GM21381 (cell line): ENCODE data around the gene LFNG.
A peak's percentile ranks its signal among the peaks of the same experiment; 100 is the strongest.

Experiments
- ATAC-seq: cut with Tn5 transposase; IDR thresholded peaks from one replicate; pipeline ENCODE4 v1.9.1; 2021; ENCODE audit warnings: mild to moderate bottlenecking, moderate library complexity; ENCODE audit not compliant: unreplicated experiment

LFNG gene

DNA sequence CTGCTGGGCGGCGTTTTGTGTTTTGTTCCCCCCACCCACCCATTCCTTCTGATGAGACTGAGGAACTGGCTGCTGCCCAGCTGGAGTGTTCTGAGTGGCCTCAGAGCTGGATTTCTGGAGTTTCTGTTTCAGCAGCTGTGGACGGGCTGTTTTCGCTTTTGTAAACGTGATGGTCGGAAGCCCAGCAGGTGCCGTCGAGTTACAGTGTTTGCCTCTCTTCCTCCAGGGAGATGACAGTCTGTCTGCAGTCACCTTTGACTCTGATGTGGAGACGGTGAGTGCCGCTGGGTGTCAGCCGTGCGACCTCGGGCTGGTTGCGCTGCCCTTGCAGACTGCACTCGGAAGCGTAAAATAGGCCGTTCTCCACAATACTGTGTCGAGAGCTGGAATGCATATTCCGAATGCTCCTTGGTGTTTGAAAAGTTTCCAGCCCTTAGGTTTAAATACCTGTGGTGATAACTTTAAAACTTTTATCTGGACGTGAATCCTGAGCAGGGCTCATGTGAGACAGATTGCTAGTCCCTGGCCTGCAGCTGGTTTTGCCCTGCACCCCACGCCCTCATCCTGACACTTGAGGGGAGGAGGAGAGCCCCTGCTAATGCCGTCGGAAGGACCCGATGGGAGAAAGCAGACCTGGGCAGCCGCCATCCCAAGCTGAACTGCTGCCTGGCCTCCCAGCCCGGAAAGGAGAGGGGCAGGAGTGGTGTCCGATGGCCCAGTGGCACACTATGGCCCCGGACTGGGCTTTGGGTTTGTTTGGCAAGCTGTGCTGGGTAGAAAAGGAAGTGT lies 47.5 kb downstream of the LFNG start:
- peak; percentile 84 for ATAC-seq

DNA sequence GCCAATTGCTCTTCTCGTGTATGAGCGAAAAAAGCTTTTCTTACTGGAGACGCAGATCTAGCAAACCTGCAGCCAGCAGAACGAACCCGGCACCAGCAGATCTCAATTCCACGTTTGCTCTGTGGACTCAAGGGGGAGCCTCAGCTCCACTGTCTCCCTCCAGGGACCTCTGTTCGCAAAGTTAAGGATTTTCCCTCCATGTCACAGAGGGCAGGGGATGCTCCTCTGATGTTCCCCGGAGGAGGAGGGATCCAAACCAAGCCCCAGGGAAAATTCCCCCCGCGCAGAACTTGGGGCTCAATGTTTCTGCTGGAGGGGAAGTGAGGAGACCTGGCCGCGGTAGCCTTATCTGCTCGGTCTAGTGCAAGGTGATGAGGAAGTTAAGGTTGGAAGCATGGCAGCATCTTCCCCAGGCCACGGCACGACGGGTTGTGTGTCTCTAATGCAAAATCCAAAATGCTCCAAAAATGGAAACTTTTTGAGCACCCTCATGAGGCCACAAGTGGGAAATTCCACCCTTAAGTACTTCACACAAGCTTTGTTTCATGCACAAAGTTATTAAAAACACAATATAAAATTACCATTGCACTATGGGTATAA lies 48.2 kb downstream of the LFNG start:
- ATAC-seq = no peak

DNA sequence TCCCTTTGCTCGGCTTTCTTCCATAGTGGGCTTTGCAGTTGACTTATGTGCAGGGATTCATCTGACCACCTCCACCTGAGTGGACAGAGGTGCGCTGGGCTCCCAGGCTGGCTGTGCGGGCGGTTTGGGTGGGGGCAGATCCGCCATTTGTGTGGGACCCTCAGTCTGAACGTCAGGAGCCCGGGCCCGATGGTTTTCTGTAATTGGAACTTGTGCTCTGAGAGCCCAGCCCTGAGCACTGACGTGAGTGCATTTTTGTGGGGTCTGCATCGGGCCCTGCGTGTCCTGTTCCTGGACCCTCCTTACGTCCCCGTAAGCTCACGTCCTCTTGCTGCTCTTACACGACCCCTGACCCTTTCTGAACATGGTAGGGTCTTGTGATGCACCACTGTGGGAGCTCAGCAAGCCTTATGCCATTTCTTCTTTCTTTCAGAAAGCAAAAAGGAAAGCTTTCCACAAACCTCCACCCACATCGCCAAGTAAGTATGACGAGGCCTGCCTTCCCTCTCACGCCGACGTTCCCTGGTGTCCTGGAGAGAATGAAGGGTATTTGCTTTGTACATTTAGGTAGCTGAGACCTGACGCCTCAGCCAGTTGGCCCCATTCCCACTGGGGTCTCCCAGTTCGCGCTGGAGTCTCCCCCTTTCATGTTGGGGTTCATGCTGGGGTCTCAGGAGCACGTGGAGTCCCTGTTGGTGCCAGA lies 49.1 kb downstream of the LFNG start:
- no peak for ATAC-seq

DNA sequence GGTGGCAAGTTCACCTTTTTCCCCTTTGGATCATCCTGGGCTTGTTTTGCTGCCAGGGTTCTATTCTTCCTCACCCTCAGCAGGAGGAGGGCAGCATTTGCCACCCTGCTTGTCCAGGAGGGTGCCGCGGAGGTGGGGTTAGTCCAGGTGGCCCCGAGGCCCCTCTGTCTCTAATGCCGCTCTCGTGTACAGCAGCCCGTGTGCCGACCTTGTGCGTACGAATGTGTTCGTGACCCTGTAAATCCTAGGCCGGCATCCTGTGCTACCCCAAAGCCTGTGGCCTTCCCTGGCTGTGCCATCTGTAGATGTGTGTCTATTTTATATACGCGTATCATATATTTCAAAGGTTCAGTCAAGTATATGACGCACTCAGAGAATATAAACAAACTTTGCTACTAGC lies 49.8 kb downstream of the LFNG start:
- no peak for ATAC-seq

DNA sequence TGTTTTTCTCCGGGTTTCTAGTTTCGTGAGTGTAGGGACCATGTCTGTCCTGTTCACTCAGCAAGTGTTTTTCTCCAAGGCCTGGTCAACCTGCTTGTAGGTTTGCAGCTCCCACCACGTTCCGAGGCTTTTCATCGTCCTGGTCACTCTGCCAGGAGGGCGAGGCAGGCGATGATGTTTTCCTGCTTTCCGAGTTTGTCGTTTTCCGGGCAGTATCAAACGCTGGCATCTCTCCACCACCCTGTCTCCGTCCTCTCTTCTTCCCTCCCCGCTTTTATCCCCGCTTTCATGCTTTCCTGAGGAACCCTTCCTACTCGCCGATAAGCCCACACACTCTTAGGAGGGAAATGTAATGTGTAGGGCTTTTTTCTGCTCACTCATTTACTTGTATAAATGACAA lies 50.4 kb downstream of the LFNG start:
- ATAC-seq = no peak

DNA sequence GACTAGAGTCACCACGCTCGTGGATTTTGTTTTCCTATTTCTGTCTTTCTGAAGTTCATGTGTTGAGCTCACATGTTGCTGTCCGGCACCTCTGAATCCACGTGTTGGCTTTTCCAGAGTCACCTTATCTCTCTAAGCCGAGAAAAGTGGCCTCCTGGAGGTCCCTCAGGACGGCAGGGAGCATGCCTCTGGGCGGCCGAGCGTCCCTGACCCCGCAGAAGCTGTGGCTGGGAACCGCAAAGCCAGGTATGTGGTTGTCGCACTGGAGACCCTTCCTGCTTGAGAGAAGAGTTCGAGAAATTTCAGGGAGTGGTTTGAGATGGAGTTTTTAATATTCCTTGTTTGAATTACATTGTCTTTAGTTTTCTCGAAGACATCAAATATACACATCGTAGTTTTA lies 51.8 kb downstream of the LFNG start:
- ATAC-seq = no peak

DNA sequence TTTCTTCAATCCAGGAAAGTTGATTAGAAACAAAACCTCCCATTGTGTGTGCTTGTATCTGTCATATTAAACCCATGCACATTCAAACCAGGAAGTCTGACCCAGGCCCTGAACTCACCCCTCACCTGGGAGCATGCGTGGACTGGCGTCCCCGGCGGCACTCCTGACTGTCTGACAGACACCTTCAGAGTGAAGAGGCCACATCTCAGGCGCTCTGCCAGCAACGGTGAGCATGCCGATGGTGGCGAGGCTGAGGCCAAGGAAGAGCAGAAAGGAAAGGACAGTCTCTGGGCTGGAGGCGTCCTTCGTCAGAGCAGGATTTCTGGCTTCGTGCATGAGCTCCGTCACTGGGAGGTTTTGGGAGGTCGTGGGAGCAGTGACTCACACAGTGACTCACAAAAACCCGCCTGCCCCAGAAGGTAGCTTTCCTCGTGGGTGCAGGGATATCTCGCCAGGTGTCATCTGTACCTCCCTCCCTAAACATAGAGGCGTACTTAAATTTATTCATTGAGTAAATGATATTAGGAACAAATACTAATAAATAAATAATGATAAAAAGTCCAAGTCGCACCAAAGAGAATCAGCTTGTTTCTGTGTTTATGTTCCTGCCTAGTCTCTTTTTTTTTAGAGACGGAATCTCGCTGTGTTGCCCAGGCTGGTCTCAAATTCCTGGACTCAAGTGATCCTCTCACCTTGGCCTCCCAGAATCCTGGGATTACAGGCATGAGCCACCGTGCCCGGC lies 52.7 kb downstream of the LFNG start:
- ATAC-seq = no peak

DNA sequence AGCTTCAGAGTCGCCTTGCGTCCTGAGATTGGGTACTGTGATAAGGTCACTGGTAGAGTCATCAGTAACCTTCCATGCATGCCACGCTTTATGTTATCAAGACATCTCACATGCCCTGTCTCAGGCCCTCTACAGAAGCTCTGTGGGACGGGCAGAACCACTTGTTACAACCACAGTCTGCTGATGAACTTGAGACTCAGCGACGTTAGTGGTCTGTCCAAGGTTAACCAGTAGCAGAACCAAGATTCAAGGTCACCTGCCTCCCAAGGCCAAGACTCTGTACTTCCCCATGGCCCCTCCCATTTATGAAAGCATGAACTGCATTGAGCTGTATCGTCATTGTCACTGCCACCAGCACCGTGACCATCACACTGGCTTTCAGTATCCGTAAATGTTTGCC lies 54.2 kb downstream of the LFNG start:
- no peak for ATAC-seq

DNA sequence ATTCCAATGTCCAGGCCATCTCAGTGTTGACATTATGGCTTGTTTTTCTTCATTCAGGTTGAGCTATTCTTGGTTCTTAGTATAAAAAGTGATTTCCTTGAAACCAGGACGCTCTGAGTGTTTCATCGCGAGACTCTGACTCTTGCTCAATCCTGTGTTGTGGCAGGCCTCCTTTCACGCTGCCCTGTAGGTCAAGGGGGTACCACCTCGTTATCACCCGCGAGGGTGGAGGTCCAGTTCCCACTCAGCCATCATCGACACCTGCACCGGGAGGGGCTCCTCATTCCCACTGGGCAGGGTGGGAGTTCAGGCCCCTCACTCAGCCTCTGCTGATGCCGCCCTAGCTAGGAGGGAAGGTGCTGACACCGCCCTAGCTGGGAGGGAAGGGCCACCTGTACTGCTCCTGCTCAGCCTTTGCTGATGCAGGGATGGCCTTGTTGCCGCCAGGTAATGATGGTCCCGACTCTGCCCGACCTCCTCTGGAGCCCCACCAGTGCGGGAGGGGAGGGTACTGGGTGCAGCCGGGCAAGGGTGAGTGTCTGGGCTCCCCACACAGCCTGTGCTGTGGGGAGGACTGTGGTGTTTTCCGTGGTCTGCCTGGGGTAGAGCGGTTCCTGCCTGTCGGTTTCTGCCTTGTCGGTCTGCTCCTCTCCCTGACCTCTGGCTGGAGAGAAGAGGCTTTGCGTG lies 55.6 kb downstream of the LFNG start:
- ATAC-seq = no peak

DNA sequence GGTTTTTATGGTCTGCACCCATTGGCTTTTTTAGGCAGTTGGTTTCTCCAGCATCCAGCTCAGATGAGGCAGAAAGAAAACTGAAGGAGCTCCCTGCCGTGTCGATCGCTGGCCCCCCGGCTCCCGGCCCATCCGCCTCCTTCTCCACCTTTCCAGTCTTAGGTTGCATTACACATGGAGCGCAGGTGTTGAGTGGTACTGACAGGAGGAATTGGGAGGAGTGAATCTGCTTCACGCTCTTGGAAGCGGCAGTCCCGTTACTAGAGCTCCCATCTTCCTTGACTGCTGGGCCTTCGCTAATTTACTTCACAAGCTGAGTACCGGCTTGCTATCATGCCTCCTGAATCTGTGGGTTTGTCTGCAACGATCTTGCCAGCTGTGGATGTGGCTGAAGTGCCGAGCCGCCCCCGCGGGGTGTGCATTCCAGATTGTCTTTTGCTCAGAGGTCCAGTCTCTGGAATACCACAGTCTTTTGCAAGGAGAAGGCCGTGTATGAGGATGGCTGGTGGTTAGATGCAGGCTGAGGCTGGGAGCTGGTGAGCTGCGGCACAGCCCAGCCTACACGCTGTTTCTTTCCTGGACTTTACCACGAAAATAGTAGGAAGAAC lies 56.3 kb downstream of the LFNG start:
- no peak for ATAC-seq

DNA sequence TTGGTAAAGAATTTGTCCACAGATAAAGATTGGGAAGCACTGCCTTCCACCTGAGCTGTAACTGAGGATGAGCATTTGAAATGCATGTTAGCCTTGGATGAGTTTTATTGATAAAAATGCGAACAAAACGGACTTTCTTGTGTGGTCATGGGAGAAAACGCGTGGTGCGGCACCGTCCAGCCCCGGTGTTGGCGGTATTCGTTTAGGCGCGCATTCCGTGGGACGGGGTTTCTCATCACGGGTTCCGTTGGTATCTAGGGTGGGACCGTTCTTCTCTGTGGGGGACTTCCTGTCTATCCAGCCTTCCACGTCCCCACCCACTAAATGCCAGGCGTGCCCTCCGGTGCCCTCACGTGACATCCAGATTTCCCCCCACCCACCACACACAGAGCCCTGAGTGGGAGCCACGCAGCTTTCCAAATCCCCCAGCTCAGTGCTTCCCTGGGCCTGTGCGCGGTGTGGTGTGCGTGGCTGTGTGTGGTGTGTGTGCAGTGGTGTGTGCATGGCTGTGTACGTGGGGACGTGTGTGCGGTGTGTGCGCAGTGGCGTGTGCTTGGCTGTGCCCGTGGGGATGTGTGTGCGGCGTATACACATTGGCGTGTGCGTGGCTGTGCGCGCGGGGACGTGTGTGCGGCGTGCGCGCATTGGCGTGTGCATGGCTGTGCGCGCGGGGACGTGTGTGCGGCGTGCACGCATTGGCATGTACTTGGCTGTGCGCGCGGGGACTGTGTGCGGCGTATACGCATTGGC lies 57.3 kb downstream of the LFNG start:
- ATAC-seq = no peak
